ENCODE results near the gene CHN2.

Gene CHN2

GRCh38 chr7:29353810-29354209 lies 159.2 kb downstream of the CHN2 start:
- no peak for TF ChIP-seq CTCF (IDR thresholded peaks at IDR 0.05)
- no peak for TF ChIP-seq ZFX (IDR thresholded peaks at IDR 0.05; ENCODE audit: borderline replicate concordance)
- H3K27ac ChIP-seq = no peak overlapping the region

GRCh38 chr7:29354340-29354739 lies 159.8 kb downstream of the CHN2 start:
- TF ChIP-seq CTCF (IDR thresholded peaks at IDR 0.05) (no peak), ZFX (IDR thresholded peaks at IDR 0.05; ENCODE audit: borderline replicate concordance) (no peak)
- H3K27ac ChIP-seq = no peak overlapping the region

GRCh38 chr7:29355388-29355787 lies 160.8 kb downstream of the CHN2 start:
- H3K27ac ChIP-seq = no peak overlapping the region
- TF ChIP-seq ZFX (IDR thresholded peaks at IDR 0.05; ENCODE audit: borderline replicate concordance) (no peak), CTCF (IDR thresholded peaks at IDR 0.05) (no peak)

GRCh38 chr7:29356631-29357030 lies 162.1 kb downstream of the CHN2 start:
- no peak overlapping the region for H3K27ac ChIP-seq
- TF ChIP-seq CTCF (IDR thresholded peaks at IDR 0.05) (no peak), ZFX (IDR thresholded peaks at IDR 0.05; ENCODE audit: borderline replicate concordance) (no peak)

- no peak for TF ChIP-seq CTCF (IDR thresholded peaks at IDR 0.05)
- no peak for TF ChIP-seq ZFX (IDR thresholded peaks at IDR 0.05; ENCODE audit: borderline replicate concordance)
- H3K27ac ChIP-seq = no peak overlapping the region
These were observed 165.0 kb downstream of the CHN2 start for GRCh38 chr7:29359482-29360093.

GRCh38 chr7:29360633-29361625 lies 166.4 kb downstream of the CHN2 start:
- H3K27ac ChIP-seq = no peak overlapping the region
- TF ChIP-seq CTCF (IDR thresholded peaks at IDR 0.05) = no peak
- TF ChIP-seq ZFX (IDR thresholded peaks at IDR 0.05; ENCODE audit: borderline replicate concordance) = no peak

GRCh38 chr7:29362380-29362779 lies 167.8 kb downstream of the CHN2 start:
- no peak for TF ChIP-seq CTCF (IDR thresholded peaks at IDR 0.05)
- no peak for TF ChIP-seq ZFX (IDR thresholded peaks at IDR 0.05; ENCODE audit: borderline replicate concordance)

More at GRCh38 chr7:29362380-29362779, 167.8 kb downstream of the CHN2 start:
- no peak overlapping the region for H3K27ac ChIP-seq

All from 22Rv1 (cell line).